C4-2B (cell line): ENCODE measurements around the gene TMSB15C.

Experiments
- ZFX ChIP-seq: fragments of 450-650 bp; IDR thresholded peaks from 2 replicates; pipeline ENCODE4 v1.6.1; 2017
- TF ChIP-seq, protein P1 (sequence below): fragments of 450-650 bp; conservative IDR thresholded peaks from 2 replicates; pipeline ENCODE4 v1.5.1; 2017; ENCODE audit warnings: mild to moderate bottlenecking

DNA sequence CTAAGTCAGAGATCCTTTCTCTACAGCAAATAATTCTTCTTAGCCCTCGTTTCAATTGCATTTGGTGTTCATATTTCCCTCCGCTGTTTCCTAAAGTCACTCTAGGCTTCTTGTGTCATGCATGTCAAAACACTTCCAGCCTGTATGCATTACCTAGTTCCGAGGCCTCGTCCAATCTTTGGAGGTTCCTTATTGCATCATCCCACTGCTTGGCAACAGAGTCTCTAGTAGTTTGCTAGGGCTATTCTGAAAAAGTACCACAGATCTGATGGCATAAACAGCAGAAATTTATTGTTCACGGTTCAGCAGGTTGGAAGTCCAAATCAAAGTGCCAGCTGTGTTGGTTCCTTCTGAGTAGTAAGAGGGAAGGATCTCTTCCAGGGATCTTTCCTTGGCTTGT is 30.4 kb downstream of the TMSB15C start:
- TF ChIP-seq, protein P1, sequence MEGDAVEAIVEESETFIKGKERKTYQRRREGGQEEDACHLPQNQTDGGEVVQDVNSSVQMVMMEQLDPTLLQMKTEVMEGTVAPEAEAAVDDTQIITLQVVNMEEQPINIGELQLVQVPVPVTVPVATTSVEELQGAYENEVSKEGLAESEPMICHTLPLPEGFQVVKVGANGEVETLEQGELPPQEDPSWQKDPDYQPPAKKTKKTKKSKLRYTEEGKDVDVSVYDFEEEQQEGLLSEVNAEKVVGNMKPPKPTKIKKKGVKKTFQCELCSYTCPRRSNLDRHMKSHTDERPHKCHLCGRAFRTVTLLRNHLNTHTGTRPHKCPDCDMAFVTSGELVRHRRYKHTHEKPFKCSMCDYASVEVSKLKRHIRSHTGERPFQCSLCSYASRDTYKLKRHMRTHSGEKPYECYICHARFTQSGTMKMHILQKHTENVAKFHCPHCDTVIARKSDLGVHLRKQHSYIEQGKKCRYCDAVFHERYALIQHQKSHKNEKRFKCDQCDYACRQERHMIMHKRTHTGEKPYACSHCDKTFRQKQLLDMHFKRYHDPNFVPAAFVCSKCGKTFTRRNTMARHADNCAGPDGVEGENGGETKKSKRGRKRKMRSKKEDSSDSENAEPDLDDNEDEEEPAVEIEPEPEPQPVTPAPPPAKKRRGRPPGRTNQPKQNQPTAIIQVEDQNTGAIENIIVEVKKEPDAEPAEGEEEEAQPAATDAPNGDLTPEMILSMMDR = no peak
- no peak for TF ChIP-seq ZFX
